Breast epithelium (tissue), 4 donors: ENCODE data around the gene ADORA1. TPM values are rescaled to one million over a fixed set of nuclear protein-coding genes. Genes with fewer than 3 reads are reported as not detected.

ENCODE experiments used
- DNase-seq, 2 donors: peaks; one replicate each; pipeline ENCODE4 v3.0.0-alpha.2; 2019; ENCODE audit warnings: low spot score in 2 of 2
- H3K27ac ChIP-seq, 2 donors: fragments of 200-600 bp; sonication (generic) in 1 of 2; one replicate each; pipeline ENCODE4 v1.5.1; 2016 to 2019; ENCODE audit warnings: mild to moderate bottlenecking in 1 of 2
- H3K27me3 ChIP-seq, 2 donors: fragments of 200-600 bp; sonication (generic) in 1 of 2; one replicate each; pipeline versions ENCODE4 v1.5.1 to v1.6.0; 2017 to 2019; ENCODE audit warnings: control low read depth in 1 of 2, mild to moderate bottlenecking in 1 of 2
- H3K36me3 ChIP-seq: fragments of 200-600 bp; one replicate; pipeline ENCODE4 v1.5.1; 2019
- H3K4me1 ChIP-seq, 2 donors: fragments of 200-600 bp; sonication (generic); one replicate each; pipeline ENCODE4 v1.5.1; 2016 to 2019; ENCODE audit warnings: control low read depth in 1 of 2
- H3K4me3 ChIP-seq, 3 donors: fragments of 200-600 bp; sonication (generic); 1 replicate in 2 of 3; 2 replicates in 1 of 3; pipeline ENCODE4 v1.5.1; 2016 to 2019; ENCODE audit warnings: mild to moderate bottlenecking in 3 of 3, moderate library complexity in 2 of 3
- H3K9me3 ChIP-seq, 2 donors: fragments of 200-600 bp; sonication (generic) in 1 of 2; one replicate each; pipeline ENCODE4 v1.5.1; 2016 to 2019; ENCODE audit warnings: control low read depth in 1 of 2
- POLR2A ChIP-seq: fragments of 450-650 bp; IDR thresholded peaks from one replicate; pipeline ENCODE4 v1.6.1; 2016; ENCODE audit warnings: antibody characterized with exemption, mild to moderate bottlenecking, moderate library complexity
- POLR2AphosphoS5 ChIP-seq, 3 donors: sonication (generic); formaldehyde crosslinking; IDR thresholded peaks; one replicate each; pipeline ENCODE4 v1.6.1; 2017; ENCODE audit warnings: antibody characterized with exemption in 3 of 3
- intact Hi-C: fragments of 100-400 bp; cut with DNase I; formaldehyde crosslinking; loops from one replicate; pipeline ENCODE4 v1.15.1; 2023; ENCODE audit warnings: low total_unique reads
- total RNA-seq, 3 donors: library from RNA; depleted of rRNA; stranded (reverse); fragments of >200 nt; gene quantifications; one replicate each; pipeline ENCODE4 v1.1.0, GENCODE V29; 2016
- TF ChIP-seq, protein P1 (sequence below), 3 donors: fragments of 450-650 bp; IDR thresholded peaks; one replicate each; pipeline ENCODE4 v1.5.1; 2016 to 2017; ENCODE audit warnings: antibody characterized with exemption in 3 of 3, mild to moderate bottlenecking in 3 of 3, moderate library complexity in 3 of 3

ADORA1 gene
- total RNA-seq, 3 donors from 2014 or later, result 0.64 to 14.5 (median 5.2) TPM

- no peaks in the 10 kb centered on the region for H3K27me3 ChIP-seq
- intact Hi-C loops, result loop anchor here (5.0 kb wide), 1 partner anchor 89 kb away; the partner anchor contains the start of gene ADORA1
- TF ChIP-seq, protein P1, sequence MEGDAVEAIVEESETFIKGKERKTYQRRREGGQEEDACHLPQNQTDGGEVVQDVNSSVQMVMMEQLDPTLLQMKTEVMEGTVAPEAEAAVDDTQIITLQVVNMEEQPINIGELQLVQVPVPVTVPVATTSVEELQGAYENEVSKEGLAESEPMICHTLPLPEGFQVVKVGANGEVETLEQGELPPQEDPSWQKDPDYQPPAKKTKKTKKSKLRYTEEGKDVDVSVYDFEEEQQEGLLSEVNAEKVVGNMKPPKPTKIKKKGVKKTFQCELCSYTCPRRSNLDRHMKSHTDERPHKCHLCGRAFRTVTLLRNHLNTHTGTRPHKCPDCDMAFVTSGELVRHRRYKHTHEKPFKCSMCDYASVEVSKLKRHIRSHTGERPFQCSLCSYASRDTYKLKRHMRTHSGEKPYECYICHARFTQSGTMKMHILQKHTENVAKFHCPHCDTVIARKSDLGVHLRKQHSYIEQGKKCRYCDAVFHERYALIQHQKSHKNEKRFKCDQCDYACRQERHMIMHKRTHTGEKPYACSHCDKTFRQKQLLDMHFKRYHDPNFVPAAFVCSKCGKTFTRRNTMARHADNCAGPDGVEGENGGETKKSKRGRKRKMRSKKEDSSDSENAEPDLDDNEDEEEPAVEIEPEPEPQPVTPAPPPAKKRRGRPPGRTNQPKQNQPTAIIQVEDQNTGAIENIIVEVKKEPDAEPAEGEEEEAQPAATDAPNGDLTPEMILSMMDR (IDR thresholded peaks at IDR 0.05), result peak; percentile 51 to 81 (median 77)
- TF ChIP-seq POLR2A (no peak), POLR2AphosphoS5 (IDR thresholded peaks at IDR 0.05) (no peak)
These were observed 89.0 kb downstream of the ADORA1 start for GRCh38 chr1:203216274-203217138.

More at GRCh38 chr1:203216274-203217138, 89.0 kb downstream of the ADORA1 start:
- no peaks in the 10 kb centered on the region for H3K36me3 ChIP-seq
- no peak for DNase-seq
- no peak overlapping the region for H3K27ac ChIP-seq
- H3K9me3 ChIP-seq, result no peaks in the 10 kb centered on the region
- peaks cover 0 to 8% of the 10 kb centered on the region in 2 donors for H3K4me1 ChIP-seq
- no peak overlapping the region for H3K4me3 ChIP-seq

Other genes with a start within 250 kb of the ADORA1 start
- gene RABIF, start 238.6 kb upstream of the ADORA1 start, total RNA-seq, result 1 to 10 TPM; 4.8 to 6.9 (median 5.6) TPM
- 10 to 100 TPM; 21.3 to 26.4 (median 25.5) TPM for gene KLHL12, start 200.5 kb upstream of the ADORA1 start, total RNA-seq
- 100 to 1,000 TPM in 1 of 3 donors, 10 to 100 TPM in 2; 87.2 to 143 (median 87.5) TPM for gene ADIPOR1, start 169.4 kb upstream of the ADORA1 start, total RNA-seq
- 10 to 100 TPM; 42.0 to 77.4 (median 53.8) TPM for gene CYB5R1, start 160.5 kb upstream of the ADORA1 start, total RNA-seq
- 100 to 1,000 TPM in 1 of 3 donors, 10 to 100 TPM in 2; 85.9 to 113 (median 94.1) TPM for gene TMEM183A, start 120.4 kb upstream of the ADORA1 start, total RNA-seq
- gene PPFIA4, start 101.2 kb upstream of the ADORA1 start, total RNA-seq, result 1 to 10 TPM in 2 of 3 donors, under 1 TPM in 1; 0.80 to 5.6 (median 2.9) TPM
- gene MYOG, start 41.7 kb upstream of the ADORA1 start, total RNA-seq, result not detected
- gene MYBPH, start 48.1 kb downstream of the ADORA1 start, total RNA-seq, result under 1 TPM in 1 of 3 donors, not detected in 2; 0.66 TPM
- 100 to 1,000 TPM in 2 of 3 donors, 10 to 100 TPM in 1; 14.2 to 638 (median 426) TPM for gene CHI3L1, start 59.0 kb downstream of the ADORA1 start, total RNA-seq
- gene CHIT1, start 101.9 kb downstream of the ADORA1 start, total RNA-seq, result 10 to 100 TPM in 1 of 3 donors, 1 to 10 TPM in 1, not detected in 1; 5.1 to 15.2 TPM
- 100 to 1,000 TPM in 2 of 3 donors, 10 to 100 TPM in 1; 82.7 to 271 (median 102) TPM for gene BTG2, start 177.8 kb downstream of the ADORA1 start, total RNA-seq
- 100 to 1,000 TPM in 1 of 3 donors, 10 to 100 TPM in 2; 79.6 to 132 (median 92.4) TPM for gene FMOD, start 223.4 kb downstream of the ADORA1 start, total RNA-seq